IPS-11a (cell line): Measurements from ENCODE around the gene LMTK2.

ENCODE experiments used
- H3K4me3 ChIP-seq: one replicate; pipeline ENCODE4 v1.5.1; 2013; ENCODE audit warnings: low read depth, low read length, control low read depth

LMTK2 gene

DNA sequence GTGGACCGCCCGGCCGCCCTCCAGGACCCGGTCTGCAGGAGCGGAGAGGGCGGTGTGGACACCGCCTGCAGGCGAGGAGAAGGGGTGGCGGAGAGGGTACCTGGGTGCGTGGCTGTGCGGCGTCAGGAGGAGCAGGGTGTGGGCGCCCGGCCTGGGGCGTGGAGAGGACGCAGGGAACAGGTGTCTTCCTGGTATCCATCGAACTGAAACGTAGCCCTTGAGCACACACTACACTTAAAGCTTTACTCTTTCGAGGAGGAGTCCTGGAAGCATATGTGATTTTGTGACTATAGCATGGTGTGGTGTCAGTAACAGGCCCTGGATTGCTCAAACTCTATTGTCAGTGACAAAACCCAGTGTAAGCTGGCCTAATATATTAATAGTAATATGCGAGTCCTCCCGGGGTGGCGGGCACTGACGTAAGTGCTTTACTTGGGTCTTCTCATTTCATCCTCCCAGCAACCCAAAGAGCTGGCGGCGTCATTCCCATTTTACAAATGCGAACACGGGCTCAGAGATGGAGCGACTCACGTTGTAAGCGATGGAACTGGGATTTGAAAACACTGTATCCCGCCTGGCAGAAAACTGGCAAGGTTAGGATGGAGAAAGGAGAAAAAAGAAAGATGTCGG lies 145.9 kb downstream of the LMTK2 start:
- peak overlapping the region; percentile 88 for H3K4me3 ChIP-seq

DNA sequence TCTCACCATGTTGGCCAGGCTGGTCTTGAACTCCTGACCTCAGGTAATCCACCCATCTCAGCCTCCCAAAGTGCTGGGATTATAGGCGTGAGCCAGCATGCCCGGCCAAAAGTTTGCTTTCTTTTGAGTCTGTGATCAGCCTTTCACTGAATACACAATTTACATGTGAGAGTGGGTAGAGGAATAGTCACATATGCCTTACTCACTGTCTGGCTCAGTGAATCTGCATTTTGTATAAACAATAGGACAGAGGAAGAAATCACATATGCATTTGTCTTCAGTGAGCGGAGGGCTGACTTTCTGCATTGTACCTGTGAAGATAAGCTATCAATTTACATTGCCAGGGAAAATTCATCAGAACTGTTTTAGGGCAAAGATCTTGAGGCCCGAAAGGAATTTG lies 147.9 kb downstream of the LMTK2 start:
- no peak overlapping the region for H3K4me3 ChIP-seq

DNA sequence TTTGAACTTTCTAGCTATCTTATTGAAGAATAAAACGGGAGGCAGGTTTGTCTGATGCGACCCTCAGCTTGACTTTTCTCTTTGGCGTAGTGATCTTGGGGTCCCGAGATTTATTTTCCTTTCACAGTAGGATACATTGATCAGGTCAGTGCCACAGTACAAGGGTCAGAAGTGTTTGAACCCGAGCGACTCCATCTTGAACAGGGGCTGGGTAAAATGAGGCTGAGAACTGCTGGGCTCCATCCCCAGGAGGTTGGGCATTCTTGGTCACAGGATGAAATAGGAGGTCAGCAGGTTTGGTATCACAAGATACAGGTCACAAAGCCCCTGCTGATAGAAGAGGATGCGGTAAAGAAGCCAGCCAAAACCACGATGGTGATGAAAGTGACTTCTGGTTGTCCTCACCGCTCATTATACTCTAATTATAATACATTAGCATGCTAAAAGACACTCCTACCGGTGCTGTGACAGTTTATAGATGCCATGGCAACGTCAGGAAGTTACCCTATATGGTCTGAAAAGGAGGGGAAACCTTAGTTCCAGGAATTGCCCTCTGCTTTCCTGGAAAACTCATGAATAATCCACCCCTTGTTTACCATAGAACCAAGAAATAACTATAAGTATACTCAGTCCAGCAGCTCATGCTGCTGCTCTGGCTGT lies 148.4 kb downstream of the LMTK2 start:
- no peak overlapping the region for H3K4me3 ChIP-seq

DNA sequence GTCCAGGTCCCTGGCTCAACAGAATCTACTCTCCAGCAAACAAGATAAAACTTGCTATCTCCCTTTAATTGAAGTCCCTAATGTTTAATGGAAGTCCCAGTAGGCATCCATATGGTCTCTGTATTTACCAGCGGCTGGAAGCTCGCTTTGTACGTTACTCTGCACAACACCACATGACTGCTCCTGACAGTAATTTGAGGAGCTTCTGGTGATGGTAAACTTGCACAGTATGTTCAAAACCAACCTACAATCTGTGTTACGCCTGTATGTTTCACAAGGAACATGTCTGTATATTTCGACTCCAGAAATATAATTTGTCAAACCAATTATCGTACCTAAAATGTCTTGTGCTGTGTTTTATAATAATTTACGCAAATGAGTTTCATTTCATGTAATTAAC lies 149.8 kb downstream of the LMTK2 start:
- H3K4me3 ChIP-seq = no peak overlapping the region

DNA sequence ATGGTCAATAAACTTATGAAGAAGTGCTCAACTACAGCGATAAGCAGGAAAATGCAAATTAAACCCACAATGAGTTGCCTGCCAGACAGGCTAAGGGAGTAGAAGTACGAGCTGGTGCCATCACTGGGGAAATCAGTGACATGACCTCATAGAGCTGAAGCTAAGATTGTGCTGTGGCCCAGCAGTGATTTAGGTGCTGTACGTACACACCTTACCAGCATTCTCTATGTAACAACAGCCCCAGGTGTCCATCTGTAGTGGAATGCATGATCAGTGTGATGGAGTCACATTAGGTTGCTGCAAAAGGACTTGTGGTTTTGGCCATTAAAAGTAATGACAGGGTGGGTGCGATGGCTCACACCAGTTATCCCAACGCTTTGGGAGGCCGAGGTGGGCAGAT lies 151.0 kb downstream of the LMTK2 start:
- no peak overlapping the region for H3K4me3 ChIP-seq
